Testis (tissue), 3 donors: ENCODE measurements around the gene CFAP43. TPM values are rescaled to one million over a fixed set of nuclear protein-coding genes. Genes with fewer than 3 reads are reported as not detected.
A peak's percentile ranks its signal among the peaks of the same experiment; 100 is the strongest.

ENCODE experiments used
- DNase-seq: peaks from one replicate; pipeline ENCODE4 v3.0.0-alpha.2; 2019
- H3K27ac ChIP-seq, 2 donors: fragments of 200-600 bp; sonication (generic); one replicate each; pipeline ENCODE4 v1.5.1; 2019
- H3K27me3 ChIP-seq: fragments of 200-600 bp; sonication (generic); one replicate; pipeline ENCODE4 v1.5.1; 2019
- H3K36me3 ChIP-seq: fragments of 200-600 bp; sonication (generic); one replicate; pipeline ENCODE4 v1.5.1; 2017; ENCODE audit warnings: low read depth; ENCODE audit errors: missing control alignments
- H3K4me1 ChIP-seq: fragments of 200-600 bp; sonication (generic); one replicate; pipeline ENCODE4 v1.5.1; 2019
- H3K4me3 ChIP-seq, 2 donors: fragments of 200-600 bp; sonication (generic); one replicate each; pipeline ENCODE4 v1.5.1; 2017 to 2019
- H3K9me3 ChIP-seq: fragments of 200-600 bp; sonication (generic); one replicate; pipeline ENCODE4 v1.5.1; 2017
- POLR2A ChIP-seq: fragments of 450-650 bp; IDR thresholded peaks from one replicate; pipeline ENCODE4 v1.6.1; 2017; ENCODE audit warnings: antibody characterized with exemption, mild to moderate bottlenecking, moderate library complexity
- WGBS, 2 donors: methylation state at CpG; one replicate each; pipeline ENCODE4 v1.1.5; 2018; 5-methylcytosine and 5-hydroxymethylcytosine counted together
- intact Hi-C: fragments of 100-400 bp; cut with DNase I; formaldehyde crosslinking; loops from one replicate; pipeline ENCODE4 v1.15.1; 2023; ENCODE audit warnings: low total_unique reads
- polyA plus RNA-seq: library from polyadenylated mRNA; stranded (reverse); fragments of 350-450 nt; fragmentation: Illumina TruSeq; extraction: RNeasy Lipid Tissue Mini Kit (QIAGEN cat#74804); gene quantifications from one replicate; pipeline ENCODE4 v1.2.3, GENCODE V29; 2014; ENCODE audit warnings: low read depth, low replicate concordance; ENCODE audit not compliant: insufficient read depth
- total RNA-seq, 2 donors: library from RNA; depleted of rRNA; stranded (reverse); fragments of >200 nt; gene quantifications; one replicate each; pipeline ENCODE4 v1.2.3, GENCODE V29; 2016
- TF ChIP-seq, protein P1 (sequence below), 3 experiments: fragments of 450-650 bp in 2 of 3; fragments of 200-600 bp in 1 of 3; sonication (generic) in 1 of 3; IDR thresholded peaks; one replicate each; pipeline ENCODE4 v1.5.1; 2016 to 2019; ENCODE audit warnings: antibody characterized with exemption in 3 of 3, mild to moderate bottlenecking in 2 of 3, moderate library complexity in 1 of 3

Gene CFAP43
- total and polyA plus RNA-seq, 3 donors from 2014 or later: 37.8 to 72.8 (median 60.7) TPM

DNA sequence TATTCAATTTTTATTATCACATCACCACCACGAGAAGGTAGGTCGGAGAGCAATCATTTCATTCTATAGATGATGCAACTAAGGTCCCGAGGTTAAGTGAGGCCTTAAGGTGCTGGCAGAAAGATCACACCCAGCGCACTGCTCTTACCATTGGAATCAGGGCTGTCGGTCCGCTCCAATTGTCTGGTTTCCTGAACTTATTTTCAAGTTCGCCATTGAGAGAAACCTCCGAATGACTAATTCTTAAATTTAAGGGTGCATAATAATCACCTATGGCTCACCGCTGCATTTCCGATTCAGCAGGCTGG, 36.2 kb upstream of the CFAP43 start:
- Histone ChIP-seq H3K4me1 (peaks cover 12% of the 10 kb centered on the region), H3K4me3 (peak overlapping the region; percentile 83 to 88), H3K27me3 (no peaks in the 10 kb centered on the region), H3K27ac (peak overlapping the region; percentile 46 to 78), H3K9me3 (no peaks in the 10 kb centered on the region), H3K36me3 (no peaks in the 10 kb centered on the region)
- no peak for TF ChIP-seq POLR2A
- intact Hi-C loops: no loop called here
- peak; percentile 19 for DNase-seq
- 6% methylated on average over 9 to 10 of the region's 10 CpGs for WGBS, 2 donors

DNA sequence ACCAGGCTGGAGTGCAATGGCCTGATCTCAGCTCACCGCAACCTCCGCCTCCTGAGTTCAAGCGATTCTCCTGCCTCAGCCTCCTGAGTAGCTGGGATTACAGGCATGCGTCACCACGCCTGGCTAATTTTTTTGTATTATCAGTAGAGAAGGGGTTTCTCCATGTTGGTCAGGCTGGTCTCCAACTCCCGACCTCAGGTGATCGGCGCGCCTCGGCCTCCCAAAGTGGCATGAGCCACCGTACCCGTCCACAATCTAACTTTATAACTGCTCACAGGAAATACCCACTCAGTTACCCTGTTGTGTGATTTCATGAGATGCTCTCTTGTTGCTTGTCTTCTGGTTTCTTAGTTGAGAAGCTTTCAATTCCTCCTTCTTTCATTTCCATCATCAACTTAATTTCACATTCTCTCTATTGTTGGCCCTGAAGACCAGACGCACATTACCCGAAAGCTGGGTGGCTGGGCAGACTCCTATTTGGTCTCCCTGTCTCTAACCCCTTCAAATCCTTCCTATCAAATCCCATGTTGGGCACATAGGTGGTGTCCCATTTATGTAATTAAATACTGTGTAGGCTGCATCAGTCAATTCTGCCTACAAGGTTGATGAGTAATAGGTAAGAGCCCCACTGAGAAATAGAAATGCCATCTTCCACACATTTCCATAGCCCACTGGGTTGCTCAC, 35.7 kb upstream of the CFAP43 start:
- no peak for TF ChIP-seq POLR2A
- TF ChIP-seq, protein P1, sequence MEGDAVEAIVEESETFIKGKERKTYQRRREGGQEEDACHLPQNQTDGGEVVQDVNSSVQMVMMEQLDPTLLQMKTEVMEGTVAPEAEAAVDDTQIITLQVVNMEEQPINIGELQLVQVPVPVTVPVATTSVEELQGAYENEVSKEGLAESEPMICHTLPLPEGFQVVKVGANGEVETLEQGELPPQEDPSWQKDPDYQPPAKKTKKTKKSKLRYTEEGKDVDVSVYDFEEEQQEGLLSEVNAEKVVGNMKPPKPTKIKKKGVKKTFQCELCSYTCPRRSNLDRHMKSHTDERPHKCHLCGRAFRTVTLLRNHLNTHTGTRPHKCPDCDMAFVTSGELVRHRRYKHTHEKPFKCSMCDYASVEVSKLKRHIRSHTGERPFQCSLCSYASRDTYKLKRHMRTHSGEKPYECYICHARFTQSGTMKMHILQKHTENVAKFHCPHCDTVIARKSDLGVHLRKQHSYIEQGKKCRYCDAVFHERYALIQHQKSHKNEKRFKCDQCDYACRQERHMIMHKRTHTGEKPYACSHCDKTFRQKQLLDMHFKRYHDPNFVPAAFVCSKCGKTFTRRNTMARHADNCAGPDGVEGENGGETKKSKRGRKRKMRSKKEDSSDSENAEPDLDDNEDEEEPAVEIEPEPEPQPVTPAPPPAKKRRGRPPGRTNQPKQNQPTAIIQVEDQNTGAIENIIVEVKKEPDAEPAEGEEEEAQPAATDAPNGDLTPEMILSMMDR (IDR thresholded peaks at IDR 0.05): no peak
- Histone ChIP-seq H3K9me3 (no peaks in the 10 kb centered on the region), H3K27me3 (no peaks in the 10 kb centered on the region), H3K4me3 (peak overlapping the region; percentile 83 to 88), H3K36me3 (no peaks in the 10 kb centered on the region), H3K27ac (no peak overlapping the region), H3K4me1 (peaks cover 12% of the 10 kb centered on the region)
- WGBS, 2 donors: 75 to 85% methylated on average over 14 of the region's 14 CpGs
- intact Hi-C loops: no loop called here
- no peak for DNase-seq

DNA sequence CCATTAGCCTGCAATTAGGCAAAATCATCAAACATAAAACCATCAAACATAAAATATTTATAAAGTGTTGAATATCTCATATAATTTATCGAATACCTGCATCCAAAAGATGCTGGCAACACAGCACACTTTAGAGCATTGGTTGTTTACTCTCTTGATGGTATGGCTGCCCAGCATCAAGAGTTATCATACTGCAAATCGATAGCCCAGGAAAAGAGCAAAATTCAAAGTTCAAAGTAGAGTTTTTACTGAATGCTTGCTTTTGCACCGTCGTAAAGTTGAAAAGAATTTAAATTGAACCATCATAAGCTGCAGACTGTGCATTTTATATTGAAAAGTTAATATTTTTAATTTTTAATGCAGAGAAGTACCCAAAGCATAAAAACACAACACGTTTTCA, 32.6 kb upstream of the CFAP43 start:
- WGBS, 2 donors: 91 to 93% methylated on average over 5 of the region's 5 CpGs

GRCh38 chr10:104262055-104262454, 29.9 kb upstream of the CFAP43 start:
- Histone ChIP-seq H3K27me3 (no peaks in the 10 kb centered on the region), H3K36me3 (no peaks in the 10 kb centered on the region), H3K4me1 (no peaks in the 10 kb centered on the region), H3K27ac (no peak overlapping the region), H3K9me3 (no peaks in the 10 kb centered on the region), H3K4me3 (no peak overlapping the region)
- no peak for TF ChIP-seq POLR2A
- TF ChIP-seq, protein P1 (IDR thresholded peaks at IDR 0.05): no peak
- intact Hi-C loops: no loop called here
- no peak for DNase-seq
- WGBS, 2 donors: 74 to 80% methylated on average over 5 of the region's 5 CpGs

More for the DNA sequence above, 32.6 kb upstream of the CFAP43 start:
- DNase-seq: no peak
- Histone ChIP-seq H3K9me3 (no peaks in the 10 kb centered on the region), H3K4me1 (peaks cover 12% of the 10 kb centered on the region), H3K27me3 (no peaks in the 10 kb centered on the region), H3K36me3 (no peaks in the 10 kb centered on the region), H3K4me3 (no peak overlapping the region), H3K27ac (no peak overlapping the region)
- TF ChIP-seq, protein P1 (IDR thresholded peaks at IDR 0.05): no peak
- no peak for TF ChIP-seq POLR2A
- intact Hi-C loops: no loop called here

DNA sequence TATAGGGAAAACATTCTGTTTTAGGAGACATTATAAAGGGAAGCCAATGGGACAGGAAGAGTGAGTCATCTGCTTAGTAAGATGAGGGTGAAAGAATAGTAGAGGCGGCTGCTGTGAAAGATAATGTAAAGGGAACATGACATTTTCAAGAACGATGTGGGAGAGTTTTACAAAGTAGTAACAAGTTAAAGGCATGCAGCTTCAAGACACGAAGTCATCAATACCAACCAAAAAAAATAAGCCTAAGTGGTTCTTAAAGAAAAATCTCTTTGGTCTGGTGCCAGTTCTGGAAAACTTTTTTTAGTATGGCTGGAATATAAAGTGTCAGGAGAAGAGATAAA, 28.6 kb upstream of the CFAP43 start:
- Histone ChIP-seq H3K27me3 (no peaks in the 10 kb centered on the region), H3K4me3 (no peak overlapping the region), H3K9me3 (no peaks in the 10 kb centered on the region), H3K4me1 (peaks cover 9% of the 10 kb centered on the region), H3K36me3 (no peaks in the 10 kb centered on the region), H3K27ac (no peak overlapping the region)
- no peak for DNase-seq
- intact Hi-C loops: no loop called here
- WGBS, 2 donors: 24 to 35% methylated on average over 3 of the region's 3 CpGs
- TF ChIP-seq, protein P1 (IDR thresholded peaks at IDR 0.05): no peak
- TF ChIP-seq POLR2A: no peak
